Right lobe of liver (tissue), 6 donors: ENCODE data around the gene IGFALS. TPM values are rescaled to one million over a fixed set of nuclear protein-coding genes. Genes with fewer than 3 reads are reported as not detected.

ENCODE experiments used
- ATAC-seq, 4 donors: fragments of 200-7000 bp; cut with Tn5 transposase; one replicate each; pipeline ENCODE4 v1.9.1; 2020; ENCODE audit warnings: mild to moderate bottlenecking in 4 of 4, moderate library complexity in 4 of 4
- DNase-seq, 3 donors: peaks; one replicate each; pipeline ENCODE4 v3.0.0-alpha.2; 2020
- H3K27ac ChIP-seq, 3 donors: fragments of 200-600 bp; one replicate each; pipeline ENCODE4 v1.8.0; 2022
- H3K27me3 ChIP-seq, 2 donors: fragments of 200-600 bp; one replicate each; pipeline ENCODE4 v1.8.0; 2022
- H3K36me3 ChIP-seq, 4 donors: fragments of 200-600 bp; sonication (generic) in 1 of 4; one replicate each; pipeline versions ENCODE4 v1.5.1 to v1.8.0; 2017 to 2022; ENCODE audit warnings: control low read depth in 1 of 4
- H3K4me1 ChIP-seq, 4 donors: fragments of 200-600 bp; sonication (generic) in 1 of 4; one replicate each; pipeline versions ENCODE4 v1.5.1 to v1.8.0; 2017 to 2022; ENCODE audit warnings: control low read depth in 1 of 4
- H3K4me3 ChIP-seq, 3 donors: fragments of 200-600 bp; one replicate each; pipeline ENCODE4 v1.8.0; 2022
- H3K9me3 ChIP-seq, 4 donors: fragments of 200-600 bp; sonication (generic) in 1 of 4; one replicate each; pipeline versions ENCODE4 v1.5.1 to v1.8.0; 2017 to 2022; ENCODE audit warnings: control low read depth in 1 of 4
- CTCF ChIP-seq, 4 donors: fragments of 200-600 bp in 3 of 4; fragments of 450-650 bp in 1 of 4; IDR thresholded peaks; one replicate each; pipeline versions ENCODE4 v1.5.1 to v1.8.0; 2016 to 2022; ENCODE audit warnings: antibody characterized with exemption in 4 of 4, mild to moderate bottlenecking in 2 of 4
- POLR2A ChIP-seq: fragments of 450-650 bp; IDR thresholded peaks from one replicate; pipeline ENCODE4 v1.6.1; 2017; ENCODE audit warnings: antibody characterized with exemption, mild to moderate bottlenecking
- WGBS: methylation state at CpG from one replicate; pipeline ENCODE4 v1.1.6; 2018; ENCODE audit warnings: low coverage, low lambda C conversion rate; ENCODE audit not compliant: insufficient coverage; ENCODE audit errors: missing lambda C conversion rate; 5-methylcytosine and 5-hydroxymethylcytosine counted together
- intact Hi-C, 2 donors: fragments of 100-400 bp; cut with DNase I; formaldehyde crosslinking; loops; one replicate each; pipeline versions ENCODE4 v1.11.2 to v1.14.1; 2022
- total RNA-seq, 6 experiments: library from RNA; depleted of rRNA in 2 of 6; stranded (reverse); fragments of >200 nt in 2 of 6; fragmentation: NEBNext Ultra II Directional in 3 of 6; extraction: Animal tissue kit (Norgen Biotek cat#: 25700) in 3 of 6; gene quantifications; one replicate each; pipeline versions ENCODE4 v1.1.0 to v1.2.4, GENCODE V29; 2016 to 2023
- donor health status: DM: no; HTN: yes; CAD: no.
- donor health status: DM: no; HTN: no; CAD: no.
- donor health status: DM: no; HTN: no; CAD: no.
- donor health status: DM: no; HTN: yes; CAD: no.
- donor health status: DM: no; HTN: yes; CAD: no.

The IGFALS gene
- total RNA-seq, 6 experiments from 2014 or later, result 38.7 to 124 (median 85.3) TPM

DNA sequence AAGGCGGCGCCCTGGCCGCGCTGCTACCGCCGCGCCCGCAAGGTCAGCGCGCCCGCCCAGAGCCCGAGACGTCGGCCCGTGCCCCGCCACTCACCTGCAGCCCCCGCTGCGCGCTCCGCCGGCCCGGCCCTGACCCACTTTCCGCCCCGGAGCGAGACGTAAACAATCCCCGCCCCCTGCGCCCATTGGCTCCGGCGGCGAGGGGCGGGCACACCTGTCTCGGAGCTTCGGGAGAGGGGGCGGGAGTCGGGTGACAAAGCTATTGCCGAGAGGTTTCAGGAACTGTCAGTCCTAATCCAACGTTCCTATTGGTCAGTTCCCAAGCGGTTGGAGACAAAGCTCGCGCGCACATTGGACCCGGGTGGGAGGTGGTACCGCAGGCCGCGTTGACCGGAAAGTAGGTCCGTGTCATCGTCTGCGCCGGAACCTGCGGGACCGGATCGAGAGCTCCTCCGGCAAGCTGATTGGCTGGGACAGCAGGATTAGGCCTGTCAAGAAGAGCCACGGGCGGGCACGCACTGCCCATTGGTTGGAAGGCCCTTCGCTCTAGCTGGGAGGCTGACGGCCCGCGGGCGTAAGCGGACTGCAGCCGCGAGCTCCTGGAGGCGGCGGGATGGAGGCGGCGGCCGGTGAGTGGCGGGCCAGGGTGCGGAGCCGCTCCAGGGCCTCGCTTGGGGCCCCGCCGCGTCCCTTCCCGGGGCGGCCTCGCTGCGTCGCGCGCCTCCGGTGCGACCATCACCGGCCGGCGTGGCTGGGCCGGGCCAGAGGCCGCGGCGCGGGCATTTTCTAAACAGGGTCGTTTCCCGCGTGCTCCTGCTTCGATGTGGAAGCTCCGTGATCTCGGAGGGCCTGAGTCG lies 10.9 kb downstream of the IGFALS start, which contains the start of the genes NUBP2 and SPSB3:
Gene NUBP2 (plus strand): TSS at position 553 of the 857 bp plus-strand sequence. CDS start 61 bp downstream, at position 614.
Gene SPSB3 (minus strand): TSS at position 164 of the 857 bp plus-strand sequence. CDS start 1,088 bp downstream, outside the sequence.
- peak; percentile 84 to 90 (median 88) for ATAC-seq
- peak; percentile 49 for TF ChIP-seq POLR2A
- TF ChIP-seq CTCF (IDR thresholded peaks at IDR 0.05), result no peak
- no peaks in the 10 kb centered on the region for H3K27me3 ChIP-seq
- peak; percentile 100 for DNase-seq
- 0% methylated on average over 18 of the region's 102 CpGs for WGBS
- peak within 1 kb of the TSS; percentile 84 to 94 (median 86) for H3K4me3 ChIP-seq
- H3K27ac ChIP-seq, result peak within 1 kb of the TSS; percentile 75 to 95 (median 78)
- peaks cover 0 to 35% (median 11%) of the 10 kb centered on the region in 4 donors for H3K4me1 ChIP-seq
- peaks cover 0 to 9% (median 2%) of the 10 kb centered on the region in 4 donors for H3K36me3 ChIP-seq
- intact Hi-C loops, result no loop called here
- H3K9me3 ChIP-seq, result no peaks in the 10 kb centered on the region

GRCh38 chr16:1781758-1782407 lies 11.6 kb downstream of the IGFALS start:
- peaks cover 0 to 17% (median 4%) of the 10 kb centered on the region in 4 donors for H3K36me3 ChIP-seq
- WGBS, result 0% methylated on average over 24 of the region's 70 CpGs
- TF ChIP-seq POLR2A (no peak), CTCF (IDR thresholded peaks at IDR 0.05) (no peak)
- intact Hi-C loops, result no loop called here
- H3K9me3 ChIP-seq, result no peaks in the 10 kb centered on the region
- peak overlapping the region; percentile 84 to 94 (median 86) for H3K4me3 ChIP-seq
- no peaks in the 10 kb centered on the region for H3K27me3 ChIP-seq
- ATAC-seq (peak in 2 of 4 donors; percentile 0 to 10), DNase-seq (peak; percentile 44 to 62 (median 56))
- peaks cover 0 to 35% (median 11%) of the 10 kb centered on the region in 4 donors for H3K4me1 ChIP-seq
- H3K27ac ChIP-seq, result peak overlapping the region; percentile 75 to 95 (median 78)

- TF ChIP-seq CTCF (IDR thresholded peaks at IDR 0.05) (no peak), POLR2A (no peak)
- Histone ChIP-seq H3K4me3 (peak overlapping the region; percentile 84 to 94 (median 86)), H3K27ac (peak overlapping the region; percentile 75 to 95 (median 78)), H3K27me3 (no peaks in the 10 kb centered on the region), H3K4me1 (peaks cover 0 to 35% (median 11%) of the 10 kb centered on the region in 4 donors), H3K36me3 (peaks cover 0 to 22% (median 4%) of the 10 kb centered on the region in 4 donors), H3K9me3 (no peaks in the 10 kb centered on the region)
- WGBS, result 60% methylated on average over 1 of the region's 20 CpGs
- no peak for ATAC-seq
- intact Hi-C loops, result no loop called here
- DNase-seq, result peak in 2 of 3 donors; percentile 37 to 56
These were observed 12.3 kb downstream of the IGFALS start for GRCh38 chr16:1781254-1781653.

DNA sequence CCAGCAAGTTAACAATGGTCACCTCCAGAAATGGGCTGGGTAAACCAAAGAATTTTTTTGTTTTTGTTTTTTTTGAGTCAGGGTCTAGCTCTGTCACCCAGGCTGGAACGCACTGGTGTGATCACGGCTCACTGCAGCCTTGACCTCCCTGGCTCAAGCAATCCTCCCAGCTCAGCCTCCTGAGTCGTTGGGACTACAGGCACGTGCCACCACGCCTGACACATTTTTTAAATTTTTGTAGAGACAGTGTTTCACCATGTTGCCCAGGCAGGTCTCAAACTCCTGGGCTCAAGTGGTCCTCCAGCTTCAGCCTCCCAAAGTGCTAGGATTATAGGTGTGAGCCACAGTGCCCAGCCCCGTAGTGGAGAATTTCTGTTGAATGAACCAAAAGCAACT lies 12.8 kb downstream of the IGFALS start:
- DNase-seq (no peak), ATAC-seq (no peak)
- Histone ChIP-seq H3K9me3 (no peaks in the 10 kb centered on the region), H3K4me1 (peaks cover 0 to 35% (median 11%) of the 10 kb centered on the region in 4 donors), H3K27ac (peak overlapping the region in 2 of 3 donors; percentile 58 to 71), H3K36me3 (peaks cover 0 to 22% (median 4%) of the 10 kb centered on the region in 4 donors), H3K27me3 (no peaks in the 10 kb centered on the region), H3K4me3 (peak overlapping the region in 1 of 3 donors; percentile 94)
- no peak for TF ChIP-seq CTCF (IDR thresholded peaks at IDR 0.05)
- no peak for TF ChIP-seq POLR2A
- WGBS, result 55% methylated on average over 6 of the region's 6 CpGs
- intact Hi-C loops, result no loop called here
